LNCaP clone FGC (cell line): ENCODE results near the gene EEFSEC.
A peak's percentile ranks its signal among the peaks of the same experiment; 100 is the strongest.

Experiments used
- DNase-seq: peaks from one replicate; pipeline ENCODE4 v3.0.0-alpha.2; 2011; ENCODE audit warnings: low read depth
- H3K4me3 ChIP-seq: 2 replicates; pipeline ENCODE4 v1.5.1; 2011; ENCODE audit warnings: mild to moderate bottlenecking, low read depth, low read length, control low read depth
- CTCF ChIP-seq: IDR thresholded peaks from 2 replicates; pipeline ENCODE4 v1.5.1; 2012; ENCODE audit warnings: mild to moderate bottlenecking; ENCODE audit not compliant: control insufficient read depth, insufficient read depth; ENCODE audit errors: extremely low read depth

EEFSEC gene

GRCh38 chr3:128123156-128123537 lies 30.1 kb upstream of the EEFSEC start:
- no peak for DNase-seq
- TF ChIP-seq CTCF = no peak
- peak overlapping the region; percentile 73 for H3K4me3 ChIP-seq

DNA sequence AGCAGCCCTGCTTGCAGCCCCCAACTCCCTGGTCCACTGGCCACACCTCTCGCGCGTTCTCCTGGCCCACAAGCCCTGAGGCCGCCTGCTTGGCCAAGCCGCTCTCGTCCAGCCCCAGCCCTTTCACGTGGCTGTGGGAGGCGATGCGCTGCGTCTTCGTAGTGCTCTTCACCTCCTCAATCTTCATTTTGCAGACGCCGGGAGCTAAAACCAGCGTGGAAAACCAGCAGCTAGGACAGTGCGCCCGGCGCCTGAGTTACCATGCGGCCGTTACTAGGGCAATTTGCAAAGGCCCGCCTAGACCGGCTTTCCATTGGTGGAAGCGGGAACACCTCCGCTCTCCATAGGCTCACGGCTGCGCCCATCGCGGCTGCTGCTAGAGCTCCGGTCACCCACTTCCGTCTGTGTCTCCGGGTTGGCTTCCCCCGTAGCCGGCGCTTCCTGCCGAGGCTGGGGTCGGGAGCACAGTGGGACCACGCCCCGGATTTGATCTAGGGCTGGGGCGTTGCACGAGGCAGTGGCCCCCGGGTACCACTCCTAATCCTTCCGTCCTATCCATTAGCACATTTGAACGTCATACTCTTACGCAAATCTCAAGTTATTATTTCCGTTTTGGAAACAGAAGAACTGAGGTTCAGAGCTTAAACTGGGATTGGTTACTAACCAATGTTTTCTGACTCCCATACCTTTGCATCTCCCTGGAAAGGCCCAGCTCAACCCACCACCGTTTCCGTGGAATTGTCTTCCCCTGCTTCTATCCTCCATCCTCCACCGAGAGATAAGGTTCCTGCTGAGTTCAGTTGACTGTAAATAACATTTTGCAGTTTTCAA lies 29.5 kb upstream of the EEFSEC start, which contains the start of gene RUVBL1:
Gene RUVBL1, minus strand, starts transcription at position 275 of the 831 bp plus-strand sequence. Its CDS starts 88 bp downstream, at position 187.
- DNase-seq = peak; percentile 94
- TF ChIP-seq CTCF = no peak
- H3K4me3 ChIP-seq = peak within 1 kb of the TSS; percentile 73

GRCh38 chr3:128127236-128127635 lies 26.0 kb upstream of the EEFSEC start:
- DNase-seq = peak; percentile 36
- H3K4me3 ChIP-seq = no peak overlapping the region
- no peak for TF ChIP-seq CTCF

- no peak for TF ChIP-seq CTCF
- DNase-seq = no peak
- H3K4me3 ChIP-seq = no peak overlapping the region
Measured at GRCh38 chr3:128128251-128128650, 25.0 kb upstream of the EEFSEC start.

- DNase-seq = no peak
- no peak for TF ChIP-seq CTCF
- no peak overlapping the region for H3K4me3 ChIP-seq
Measured at GRCh38 chr3:128131897-128132646, 21.2 kb upstream of the EEFSEC start.

- peak; percentile 7 for DNase-seq
- TF ChIP-seq CTCF = peak; percentile 72
- no peak overlapping the region for H3K4me3 ChIP-seq
Measured at GRCh38 chr3:128133273-128133883, 19.9 kb upstream of the EEFSEC start.
